Fibroblast of the aortic adventitia (primary cell): ENCODE results near the gene ATE1. TPM values are rescaled to one million over a fixed set of nuclear protein-coding genes. Genes with fewer than 3 reads are reported as not detected.

Source experiments
- DNase-seq: peaks from one replicate; pipeline ENCODE4 v3.0.0-alpha.2; 2010; ENCODE audit warnings: low read depth
- H3K4me3 ChIP-seq: 2 replicates; pipeline ENCODE4 v1.5.1; 2011; ENCODE audit warnings: low read depth, mild to moderate bottlenecking, control low read depth, low read length, moderate library complexity
- total RNA-seq: library from RNA; depleted of rRNA; stranded (reverse); fragments of >200 nt; gene quantifications from 2 replicates; pipeline ENCODE4 v1.2.3, GENCODE V29; 2012; ENCODE audit warnings: low replicate concordance
- TF ChIP-seq, protein P1 (sequence below): IDR thresholded peaks from 2 replicates; pipeline ENCODE4 v1.5.1; 2011; ENCODE audit warnings: mild to moderate bottlenecking, low read length, control low read depth, inconsistent platforms; ENCODE audit not compliant: insufficient read depth

The ATE1 gene
- total RNA-seq, 1 donor, result 39.9 TPM

DNA sequence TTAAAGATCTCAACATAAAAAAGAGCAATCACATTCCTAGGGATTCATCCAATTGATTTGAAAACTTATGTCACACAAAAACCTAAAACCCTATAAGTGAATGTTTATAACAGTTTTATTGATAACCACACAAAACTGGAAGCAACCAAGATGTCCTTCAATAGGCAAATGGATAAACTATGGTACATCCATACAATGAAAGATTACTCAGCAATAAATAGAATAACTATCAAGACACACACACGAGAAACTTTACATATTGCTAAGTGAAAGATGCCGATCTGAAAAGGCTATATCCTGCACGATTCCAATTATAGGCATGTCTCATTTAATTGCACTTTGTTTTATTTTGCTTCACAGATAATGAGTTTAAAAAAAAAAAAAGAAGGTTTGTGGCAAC is 83.3 kb downstream of the ATE1 start:
- TF ChIP-seq, protein P1, sequence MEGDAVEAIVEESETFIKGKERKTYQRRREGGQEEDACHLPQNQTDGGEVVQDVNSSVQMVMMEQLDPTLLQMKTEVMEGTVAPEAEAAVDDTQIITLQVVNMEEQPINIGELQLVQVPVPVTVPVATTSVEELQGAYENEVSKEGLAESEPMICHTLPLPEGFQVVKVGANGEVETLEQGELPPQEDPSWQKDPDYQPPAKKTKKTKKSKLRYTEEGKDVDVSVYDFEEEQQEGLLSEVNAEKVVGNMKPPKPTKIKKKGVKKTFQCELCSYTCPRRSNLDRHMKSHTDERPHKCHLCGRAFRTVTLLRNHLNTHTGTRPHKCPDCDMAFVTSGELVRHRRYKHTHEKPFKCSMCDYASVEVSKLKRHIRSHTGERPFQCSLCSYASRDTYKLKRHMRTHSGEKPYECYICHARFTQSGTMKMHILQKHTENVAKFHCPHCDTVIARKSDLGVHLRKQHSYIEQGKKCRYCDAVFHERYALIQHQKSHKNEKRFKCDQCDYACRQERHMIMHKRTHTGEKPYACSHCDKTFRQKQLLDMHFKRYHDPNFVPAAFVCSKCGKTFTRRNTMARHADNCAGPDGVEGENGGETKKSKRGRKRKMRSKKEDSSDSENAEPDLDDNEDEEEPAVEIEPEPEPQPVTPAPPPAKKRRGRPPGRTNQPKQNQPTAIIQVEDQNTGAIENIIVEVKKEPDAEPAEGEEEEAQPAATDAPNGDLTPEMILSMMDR, result no peak

DNA sequence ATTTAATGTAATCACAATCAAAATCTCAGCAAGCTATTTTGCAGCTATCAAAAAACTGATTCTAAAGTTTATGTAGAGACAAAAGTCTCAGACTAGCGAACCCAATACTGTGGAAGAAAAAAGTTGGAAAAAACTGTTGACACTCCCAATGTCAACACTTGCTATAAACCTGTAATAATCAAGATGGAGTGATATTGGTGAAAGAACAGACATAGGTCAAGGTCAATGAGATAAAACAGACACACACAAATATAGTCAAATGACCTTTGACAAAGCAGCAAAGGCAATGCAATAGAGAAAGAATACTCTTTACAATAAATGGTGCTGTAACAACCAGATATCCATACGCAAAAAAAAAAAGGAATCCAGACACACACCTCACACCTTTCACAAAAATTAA is 84.5 kb downstream of the ATE1 start:
- no peak for DNase-seq
- H3K4me3 ChIP-seq, result no peak overlapping the region
- TF ChIP-seq, protein P1, result no peak

More for the DNA sequence above, 83.3 kb downstream of the ATE1 start:
- DNase-seq, result no peak
- no peak overlapping the region for H3K4me3 ChIP-seq

- no peak overlapping the region for H3K4me3 ChIP-seq
- TF ChIP-seq, protein P1, result no peak
- DNase-seq, result no peak
Measured at GRCh38 chr10:121841862-121842261, 86.0 kb downstream of the ATE1 start.

GRCh38 chr10:121838931-121839330 is 88.9 kb downstream of the ATE1 start:
- no peak overlapping the region for H3K4me3 ChIP-seq
- TF ChIP-seq, protein P1, result no peak
- no peak for DNase-seq

GRCh38 chr10:121838149-121838548 is 89.7 kb downstream of the ATE1 start:
- DNase-seq, result no peak
- TF ChIP-seq, protein P1, result no peak
- no peak overlapping the region for H3K4me3 ChIP-seq

GRCh38 chr10:121836171-121836570 is 91.7 kb downstream of the ATE1 start:
- DNase-seq, result no peak
- no peak overlapping the region for H3K4me3 ChIP-seq
- TF ChIP-seq, protein P1, result no peak

- DNase-seq, result no peak
- TF ChIP-seq, protein P1, result no peak
- no peak overlapping the region for H3K4me3 ChIP-seq
Measured at GRCh38 chr10:121835376-121835775, 92.5 kb downstream of the ATE1 start.
